Measurements from ENCODE around the gene DRD4. TPM values are rescaled to one million over a fixed set of nuclear protein-coding genes. Genes with fewer than 3 reads are reported as not detected.

Gene DRD4
- total RNA-seq, 1 donor from 2014 or later = 2.1 TPM

- TF ChIP-seq, protein P1, sequence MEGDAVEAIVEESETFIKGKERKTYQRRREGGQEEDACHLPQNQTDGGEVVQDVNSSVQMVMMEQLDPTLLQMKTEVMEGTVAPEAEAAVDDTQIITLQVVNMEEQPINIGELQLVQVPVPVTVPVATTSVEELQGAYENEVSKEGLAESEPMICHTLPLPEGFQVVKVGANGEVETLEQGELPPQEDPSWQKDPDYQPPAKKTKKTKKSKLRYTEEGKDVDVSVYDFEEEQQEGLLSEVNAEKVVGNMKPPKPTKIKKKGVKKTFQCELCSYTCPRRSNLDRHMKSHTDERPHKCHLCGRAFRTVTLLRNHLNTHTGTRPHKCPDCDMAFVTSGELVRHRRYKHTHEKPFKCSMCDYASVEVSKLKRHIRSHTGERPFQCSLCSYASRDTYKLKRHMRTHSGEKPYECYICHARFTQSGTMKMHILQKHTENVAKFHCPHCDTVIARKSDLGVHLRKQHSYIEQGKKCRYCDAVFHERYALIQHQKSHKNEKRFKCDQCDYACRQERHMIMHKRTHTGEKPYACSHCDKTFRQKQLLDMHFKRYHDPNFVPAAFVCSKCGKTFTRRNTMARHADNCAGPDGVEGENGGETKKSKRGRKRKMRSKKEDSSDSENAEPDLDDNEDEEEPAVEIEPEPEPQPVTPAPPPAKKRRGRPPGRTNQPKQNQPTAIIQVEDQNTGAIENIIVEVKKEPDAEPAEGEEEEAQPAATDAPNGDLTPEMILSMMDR (IDR thresholded peaks at IDR 0.05; ENCODE audit: unreplicated experiment) = no peak
- H3K4me1 Mint-ChIP-seq = no peaks in the 10 kb centered on the region
- H3K27ac Mint-ChIP-seq = no peak overlapping the region
- no peaks in the 10 kb centered on the region for H3K36me3 Mint-ChIP-seq
- no peaks in the 10 kb centered on the region for H3K9me3 Mint-ChIP-seq
- no peaks in the 10 kb centered on the region for H3K27me3 Mint-ChIP-seq (ENCODE audit: low read depth)
- DNase-seq (ENCODE audit: low spot score in 2 of 2, unreplicated experiment in 2 of 2) = no peak
- H3K4me3 Mint-ChIP-seq = no peak overlapping the region
Measured at GRCh38 chr11:620935-621814, 15.9 kb upstream of the DRD4 start.

DNA sequence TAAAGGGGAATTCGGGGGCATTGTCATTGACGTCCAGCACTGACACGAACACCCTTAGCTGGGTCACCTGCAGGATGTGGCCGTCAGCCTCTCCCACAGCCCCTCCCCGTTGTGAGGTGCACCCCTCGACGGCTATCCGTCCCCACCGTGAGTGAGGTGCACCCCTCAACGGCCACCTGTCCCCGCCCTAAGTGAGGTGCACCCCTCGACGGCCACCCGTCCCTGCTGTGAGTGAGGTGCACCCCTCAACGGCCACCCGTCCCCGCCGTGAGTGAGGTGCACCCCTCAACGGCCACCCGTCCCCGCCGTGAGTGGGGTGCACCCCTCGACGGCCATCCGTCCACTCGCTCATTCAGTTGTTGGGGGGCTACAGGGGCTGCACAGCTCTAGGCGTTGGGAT lies 15.2 kb upstream of the DRD4 start:
- no peak for DNase-seq (ENCODE audit: low spot score in 2 of 2, unreplicated experiment in 2 of 2)
- H3K27me3 Mint-ChIP-seq (ENCODE audit: low read depth) = peaks cover 4% of the 10 kb centered on the region
- H3K27ac Mint-ChIP-seq = no peak overlapping the region
- no peaks in the 10 kb centered on the region for H3K36me3 Mint-ChIP-seq
- no peak overlapping the region for H3K4me3 Mint-ChIP-seq
- H3K4me1 Mint-ChIP-seq = no peaks in the 10 kb centered on the region
- TF ChIP-seq, protein P1 (IDR thresholded peaks at IDR 0.05; ENCODE audit: unreplicated experiment) = no peak
- H3K9me3 Mint-ChIP-seq = no peaks in the 10 kb centered on the region

DNA sequence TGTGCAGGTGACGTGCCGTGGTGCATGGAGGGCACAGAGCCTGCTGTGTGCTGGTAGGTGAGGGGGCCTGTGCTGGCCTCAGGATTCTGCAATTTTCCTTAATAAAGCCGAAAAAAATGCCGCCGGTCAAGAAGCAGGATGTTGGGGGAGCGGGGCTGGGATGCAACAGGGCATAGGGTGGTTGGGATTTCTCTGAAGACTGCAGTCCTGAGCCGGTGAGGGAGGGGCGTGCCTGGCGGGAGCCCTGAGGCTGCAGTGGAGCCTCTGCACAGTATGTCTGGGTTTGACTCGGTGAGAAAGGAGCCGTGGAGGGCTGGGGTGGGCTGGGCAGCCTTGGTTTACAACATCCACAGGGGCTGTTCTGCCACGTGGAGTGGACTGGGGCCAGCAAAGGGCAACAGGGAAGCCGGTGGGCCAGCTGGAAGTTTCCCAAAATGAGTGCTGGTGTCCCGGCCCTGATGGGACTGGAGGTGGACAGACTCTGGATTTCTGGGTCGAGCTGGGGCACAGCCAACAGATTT lies 13.7 kb upstream of the DRD4 start:
- Mint-ChIP-seq H3K9me3 (no peaks in the 10 kb centered on the region), H3K4me3 (no peak overlapping the region), H3K27ac (no peak overlapping the region), H3K4me1 (peaks cover 2% of the 10 kb centered on the region), H3K27me3 (ENCODE audit: low read depth) (peaks cover 12% of the 10 kb centered on the region), H3K36me3 (peaks cover 7% of the 10 kb centered on the region)
- TF ChIP-seq, protein P1 (IDR thresholded peaks at IDR 0.05; ENCODE audit: unreplicated experiment) = no peak
- DNase-seq (ENCODE audit: low spot score in 2 of 2, unreplicated experiment in 2 of 2) = no peak

DNA sequence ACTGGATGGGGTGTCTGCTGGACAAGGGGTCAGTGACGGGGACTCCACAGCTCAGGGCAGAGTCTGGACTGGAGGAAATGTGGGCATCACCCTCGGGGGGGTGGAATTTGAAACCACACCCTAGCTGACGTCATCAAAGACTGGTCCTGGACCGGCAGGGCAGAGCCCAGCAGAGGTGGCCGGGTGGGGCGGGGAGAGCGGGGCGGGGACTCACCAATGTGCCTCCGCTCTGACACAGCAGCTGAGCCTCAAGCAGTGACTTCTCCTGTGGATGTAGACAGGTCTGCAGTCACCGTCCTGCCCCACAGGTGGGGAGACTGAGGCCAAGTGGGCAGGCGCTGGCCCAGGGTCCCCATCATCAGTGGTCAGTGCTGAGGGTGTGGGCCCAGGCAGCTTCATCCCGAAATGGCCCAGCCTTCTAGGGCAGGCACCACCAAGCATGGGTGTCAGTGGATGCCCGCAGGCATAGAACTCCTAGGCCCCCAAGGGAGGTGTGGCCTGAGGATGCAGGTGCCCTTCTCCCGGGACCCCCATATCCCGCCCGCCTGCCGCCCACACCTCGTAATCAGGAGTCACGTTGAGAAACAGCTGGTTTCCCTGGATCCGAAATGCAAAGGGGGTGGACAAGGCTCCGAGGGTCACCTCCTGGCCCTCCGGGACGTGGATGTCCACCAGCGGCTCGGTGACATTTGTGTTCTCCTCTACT lies 12.9 kb upstream of the DRD4 start:
- Mint-ChIP-seq H3K27me3 (ENCODE audit: low read depth) (peaks cover 18% of the 10 kb centered on the region), H3K9me3 (no peaks in the 10 kb centered on the region), H3K27ac (no peak overlapping the region), H3K36me3 (peaks cover 9% of the 10 kb centered on the region), H3K4me1 (peaks cover 4% of the 10 kb centered on the region), H3K4me3 (no peak overlapping the region)
- DNase-seq (ENCODE audit: low spot score in 2 of 2, unreplicated experiment in 2 of 2) = no peak
- TF ChIP-seq, protein P1 (IDR thresholded peaks at IDR 0.05; ENCODE audit: unreplicated experiment) = no peak

GRCh38 chr11:624705-625635 lies 12.1 kb upstream of the DRD4 start, which contains the start of gene CDHR5:
TSS of gene CDHR5 (minus strand) at chr11:624955. CDS start at chr11:624902, 53 bp downstream.
- no peak for DNase-seq (ENCODE audit: low spot score in 2 of 2, unreplicated experiment in 2 of 2)
- Mint-ChIP-seq H3K9me3 (no peaks in the 10 kb centered on the region), H3K4me3 (no peak within 1 kb of the TSS), H3K36me3 (peaks cover 9% of the 10 kb centered on the region), H3K27ac (no peak within 1 kb of the TSS), H3K27me3 (ENCODE audit: low read depth) (peaks cover 22% of the 10 kb centered on the region), H3K4me1 (peaks cover 4% of the 10 kb centered on the region)
- TF ChIP-seq, protein P1 (IDR thresholded peaks at IDR 0.05; ENCODE audit: unreplicated experiment) = no peak

Measured in mesothelial cell of epicardium (in vitro differentiated cells).